ENCODE measurements around the gene CCDC83.

The CCDC83 gene

DNA sequence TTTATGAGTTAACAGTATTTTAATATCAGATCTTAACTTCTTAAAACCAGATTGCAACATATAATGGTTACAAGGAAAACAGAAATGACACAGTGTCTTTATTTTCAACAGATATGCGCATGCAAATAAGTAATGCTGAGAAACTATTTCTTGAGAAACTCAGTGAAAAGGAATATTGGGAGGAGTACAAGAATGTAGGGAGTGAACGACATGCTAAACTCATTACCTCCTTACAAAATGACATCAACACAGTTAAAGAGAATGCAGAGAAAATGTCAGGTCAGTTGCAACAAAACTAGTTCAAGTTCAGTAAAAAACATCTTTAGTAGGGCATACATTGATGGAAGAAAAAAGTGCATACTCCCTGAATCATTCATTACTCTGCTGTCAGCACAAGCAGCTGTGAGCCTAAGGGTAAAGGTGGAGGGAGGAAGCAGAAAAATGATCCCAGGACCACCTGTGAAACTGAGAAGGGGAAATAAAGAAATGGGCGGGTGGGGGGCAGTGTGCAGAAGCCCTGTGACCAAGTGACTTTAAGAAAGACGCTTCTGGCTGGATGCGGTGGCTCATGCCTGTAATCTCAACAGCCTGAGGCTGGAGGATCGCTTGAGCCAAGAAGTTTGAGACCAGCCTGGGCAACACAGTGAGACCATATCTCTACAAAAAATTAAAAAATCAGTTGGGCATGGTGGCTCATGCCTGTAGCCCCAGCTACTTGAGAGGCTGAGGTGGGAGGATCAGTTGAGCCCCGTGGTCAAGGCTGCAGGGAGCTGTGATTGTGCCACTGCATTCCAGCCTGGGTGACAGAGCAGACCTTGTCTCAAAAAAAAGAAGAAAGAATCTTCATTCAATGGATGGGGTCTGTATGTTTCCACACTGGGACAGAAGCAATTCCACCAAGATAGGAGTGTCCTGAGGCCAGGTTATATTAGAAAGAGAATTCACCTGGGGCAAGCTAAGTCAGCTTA, 31.2 kb downstream of the CCDC83 start:
- FAIRE-seq (no peak), DNase-seq (ENCODE audit: insufficient read length, low spot score) (no peak)
- no peak for TF ChIP-seq POLR2A (IDR thresholded peaks at IDR 0.05; ENCODE audit: low read depth, low read length)

DNA sequence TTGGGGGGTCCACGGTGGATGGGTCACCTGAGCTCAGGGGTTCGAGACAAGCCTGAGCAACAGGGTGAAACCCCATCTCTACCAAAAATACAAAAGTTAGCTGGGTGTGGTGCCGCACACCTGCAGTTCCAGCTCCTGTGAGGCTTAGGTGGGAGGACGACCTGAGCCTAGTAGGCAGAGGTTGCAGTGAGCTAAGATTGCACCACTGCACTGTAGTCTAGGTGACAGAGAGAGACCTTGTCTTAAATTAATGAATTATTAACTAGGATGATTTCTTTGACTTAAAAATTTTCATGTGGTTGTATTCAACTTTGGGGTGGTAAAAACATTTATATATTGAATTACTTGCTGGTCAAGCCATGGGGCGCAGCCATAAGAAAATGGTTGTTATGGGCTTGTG, 33.9 kb downstream of the CCDC83 start:
- no peak for DNase-seq (ENCODE audit: insufficient read length, low spot score)
- FAIRE-seq: no peak
- TF ChIP-seq POLR2A (IDR thresholded peaks at IDR 0.05; ENCODE audit: low read depth, low read length): no peak

DNA sequence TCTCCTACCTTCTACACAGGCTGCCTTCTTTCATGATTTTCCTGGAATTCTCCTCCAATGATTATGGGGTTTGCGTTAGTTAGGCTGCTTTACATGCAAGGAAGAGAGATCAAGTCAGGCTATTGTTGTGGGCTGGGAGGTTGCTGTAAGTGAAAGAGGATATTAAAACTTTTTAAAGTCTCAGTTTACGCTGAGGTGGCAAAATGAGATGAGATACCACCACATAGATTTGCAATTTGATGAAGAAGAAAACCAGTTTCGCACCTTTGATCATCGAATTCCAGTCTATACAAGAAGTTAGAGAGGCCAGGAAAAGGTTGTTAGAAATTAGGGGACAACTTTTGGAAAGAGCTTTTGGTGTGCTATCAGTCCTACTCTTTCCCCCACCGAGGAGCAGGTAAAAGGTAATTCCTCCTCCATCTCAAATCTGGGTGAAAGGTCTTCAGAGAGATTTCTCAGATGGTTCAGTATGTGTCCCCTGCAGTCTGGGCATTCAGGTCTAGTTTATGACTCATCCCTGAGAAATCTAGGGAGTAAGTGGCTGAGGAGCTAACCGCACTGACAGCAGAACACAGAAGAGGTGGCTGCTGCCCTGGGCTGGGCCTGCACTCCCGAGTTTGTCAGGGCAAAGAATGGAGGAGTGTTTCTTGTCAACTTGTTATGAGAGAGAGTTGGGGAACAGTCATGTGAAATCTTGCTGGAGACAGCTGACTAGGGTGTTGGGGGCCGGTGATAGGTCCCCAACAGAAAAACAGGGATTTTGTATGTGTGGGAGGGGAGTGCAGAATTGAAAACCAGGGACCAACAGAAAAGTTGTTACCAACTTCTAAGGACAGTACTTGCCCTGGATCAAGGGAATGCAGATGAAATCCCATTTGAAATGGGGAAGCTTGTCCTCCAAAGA, 34.7 kb downstream of the CCDC83 start:
- DNase-seq (ENCODE audit: insufficient read length, low spot score): peak; percentile 86
- peak; percentile 96 for FAIRE-seq
- no peak for TF ChIP-seq POLR2A (IDR thresholded peaks at IDR 0.05; ENCODE audit: low read depth, low read length)

DNA sequence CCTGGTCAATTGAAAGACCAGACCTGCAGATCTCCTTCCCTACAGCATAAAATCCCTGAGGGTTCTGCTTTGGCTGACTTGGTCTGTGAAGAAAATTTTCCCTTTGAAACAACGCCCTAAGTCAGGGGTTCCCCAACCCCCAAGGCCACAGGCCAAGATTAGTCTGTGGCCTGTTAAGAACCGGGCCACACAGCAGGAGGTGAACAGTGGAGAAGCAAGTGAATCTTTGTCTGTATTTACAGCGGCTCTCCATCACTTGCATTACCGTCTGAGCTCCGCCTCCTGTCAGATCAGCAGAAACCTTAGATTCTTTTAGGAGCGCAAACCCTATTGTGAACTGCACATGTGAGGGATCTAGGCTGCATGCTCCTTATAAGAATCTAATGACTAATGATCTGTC, 38.2 kb downstream of the CCDC83 start:
- DNase-seq (ENCODE audit: insufficient read length, low spot score) (no peak), FAIRE-seq (peak; percentile 48)
- TF ChIP-seq POLR2A (IDR thresholded peaks at IDR 0.05; ENCODE audit: low read depth, low read length): no peak

DNA sequence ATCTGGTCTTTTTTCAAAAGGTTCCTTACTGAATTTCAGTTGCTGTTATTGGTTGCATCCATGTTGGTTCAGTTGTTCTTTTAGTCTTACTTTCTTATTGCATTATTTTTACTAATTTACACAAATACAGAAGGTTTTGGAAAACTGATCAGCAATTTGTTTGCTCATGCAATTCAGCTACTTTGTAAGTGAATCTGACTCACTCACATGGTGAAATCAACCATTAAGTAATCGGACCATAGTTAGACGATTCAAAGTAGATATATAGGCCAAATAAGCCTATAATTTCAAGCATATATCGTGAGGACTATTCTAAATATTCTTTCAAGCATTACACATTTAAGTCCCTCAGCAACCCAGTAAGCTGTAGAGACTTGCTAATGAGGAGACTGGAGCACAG, 41.7 kb downstream of the CCDC83 start:
- FAIRE-seq: no peak
- no peak for TF ChIP-seq POLR2A (IDR thresholded peaks at IDR 0.05; ENCODE audit: low read depth, low read length)
- no peak for DNase-seq (ENCODE audit: insufficient read length, low spot score)

DNA sequence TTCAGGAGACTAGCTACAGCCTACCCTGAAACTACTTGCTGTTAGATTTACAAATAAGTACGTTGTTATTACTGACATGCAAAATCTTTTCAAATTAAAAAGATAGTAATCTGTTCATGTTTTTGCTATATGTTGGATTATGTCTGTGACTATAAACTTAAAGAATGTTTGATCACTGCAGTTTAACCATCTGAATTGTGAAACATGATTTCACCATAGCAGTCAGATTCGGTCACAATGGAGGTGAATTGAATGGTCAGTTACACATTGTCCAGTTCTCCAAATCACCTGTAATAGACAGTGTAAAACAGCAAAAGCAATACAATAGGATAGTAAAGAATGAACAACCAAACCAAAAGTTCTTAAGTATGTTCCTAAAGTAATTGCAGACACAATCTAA, 43.3 kb downstream of the CCDC83 start:
- DNase-seq (ENCODE audit: insufficient read length, low spot score) (no peak), FAIRE-seq (no peak)
- TF ChIP-seq POLR2A (IDR thresholded peaks at IDR 0.05; ENCODE audit: low read depth, low read length): no peak

DNA sequence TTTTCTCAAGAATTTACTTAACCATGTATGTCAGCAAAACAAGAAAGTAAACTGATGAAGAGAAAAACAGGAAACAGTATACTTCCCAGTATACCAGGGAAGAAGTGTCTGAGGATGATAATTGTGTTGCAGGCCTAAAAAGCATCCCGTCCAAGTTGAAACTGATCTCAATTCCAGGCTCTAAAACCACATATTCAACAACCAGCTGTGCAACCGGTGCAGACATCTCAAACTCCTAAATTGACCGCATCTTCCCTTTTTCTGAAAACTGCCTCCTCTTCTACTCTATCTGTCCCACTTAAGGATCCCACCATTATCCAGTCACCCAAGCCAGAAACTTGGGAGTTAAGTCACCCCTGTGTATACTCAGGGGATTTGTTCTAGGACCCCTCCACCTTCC, 47.2 kb downstream of the CCDC83 start:
- no peak for TF ChIP-seq POLR2A (IDR thresholded peaks at IDR 0.05; ENCODE audit: low read depth, low read length)
- no peak for DNase-seq (ENCODE audit: insufficient read length, low spot score)
- FAIRE-seq: no peak

DNA sequence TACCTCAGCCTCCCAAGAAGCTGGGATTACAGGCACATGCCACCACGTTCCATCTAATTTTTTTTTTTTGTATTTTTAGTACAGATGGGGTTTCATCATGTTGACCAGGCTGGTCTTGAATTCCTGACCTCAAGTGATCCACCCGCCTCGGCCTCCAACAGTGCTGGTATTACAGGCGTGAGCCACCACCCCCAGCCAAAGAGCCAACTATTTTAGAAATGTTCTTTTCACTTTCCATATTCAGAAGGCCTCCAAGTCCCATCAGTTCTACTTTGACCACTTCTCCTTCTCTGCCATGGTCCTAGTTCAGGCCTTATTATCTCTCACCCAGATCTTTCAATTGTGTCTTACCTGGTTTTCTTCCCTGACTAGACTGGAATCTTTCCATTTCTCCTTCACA, 48.2 kb downstream of the CCDC83 start:
- no peak for DNase-seq (ENCODE audit: insufficient read length, low spot score)
- TF ChIP-seq POLR2A (IDR thresholded peaks at IDR 0.05; ENCODE audit: low read depth, low read length): no peak
- no peak for FAIRE-seq

DNA sequence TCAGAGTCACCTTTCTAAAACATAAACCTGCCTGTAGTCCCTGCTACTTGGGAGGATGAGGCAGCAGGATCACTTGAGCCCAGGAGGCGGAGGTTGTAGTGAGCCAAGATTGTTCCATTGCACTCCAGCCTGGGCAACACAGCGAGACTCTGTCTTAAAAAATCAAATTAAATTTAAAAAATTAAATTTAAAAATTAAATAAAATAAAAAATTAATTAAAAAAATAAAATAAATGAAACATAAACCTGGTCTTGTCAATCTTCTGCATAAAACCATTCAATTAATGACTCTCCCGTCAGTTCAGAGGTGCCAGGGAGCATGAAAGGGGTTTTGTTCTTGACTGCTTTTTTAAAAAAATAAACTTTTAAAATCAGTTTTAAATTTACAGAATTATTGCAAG, 48.6 kb downstream of the CCDC83 start:
- TF ChIP-seq POLR2A (IDR thresholded peaks at IDR 0.05; ENCODE audit: low read depth, low read length): no peak
- no peak for DNase-seq (ENCODE audit: insufficient read length, low spot score)
- FAIRE-seq: no peak

DNA sequence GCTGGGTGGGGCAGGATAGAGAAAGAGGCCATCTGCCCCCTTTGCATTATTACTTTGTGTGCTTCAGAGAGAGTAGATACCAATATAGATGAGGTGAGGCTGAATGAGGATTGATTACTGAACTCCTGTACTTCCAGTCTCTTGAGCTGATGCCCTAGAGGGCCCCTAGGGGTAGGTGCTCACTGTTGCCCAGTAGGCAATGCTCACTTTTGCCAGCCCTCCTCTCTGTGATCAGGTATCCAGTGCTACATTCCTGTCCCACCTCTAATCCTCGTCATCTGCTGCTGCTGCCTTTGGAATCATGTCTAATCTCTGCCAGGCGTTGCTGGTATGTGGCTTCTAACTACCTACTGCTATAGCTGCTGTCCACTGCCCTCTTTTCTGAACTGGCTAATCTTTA, 57.2 kb downstream of the CCDC83 start:
- FAIRE-seq: no peak
- TF ChIP-seq POLR2A (IDR thresholded peaks at IDR 0.05; ENCODE audit: low read depth, low read length): no peak
- no peak for DNase-seq (ENCODE audit: insufficient read length, low spot score)

DNA sequence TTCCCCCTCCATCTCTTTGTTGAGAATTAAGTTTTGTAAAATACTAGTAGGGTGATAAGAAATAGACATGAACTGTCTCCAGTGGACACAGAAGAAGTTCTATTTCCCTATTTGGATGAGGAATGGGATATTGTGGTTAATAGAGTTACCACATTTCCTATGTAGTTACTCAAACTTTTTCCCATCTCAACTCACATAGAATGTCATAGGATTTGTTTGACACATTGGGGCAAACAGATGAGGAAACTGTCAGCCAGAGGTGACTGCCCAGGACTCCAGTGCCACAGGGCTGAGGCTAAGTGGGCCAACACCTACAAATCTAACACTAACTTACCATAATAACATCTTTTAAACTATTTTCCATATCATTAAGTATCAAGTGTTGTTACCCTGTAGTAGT, 58.3 kb downstream of the CCDC83 start:
- TF ChIP-seq POLR2A (IDR thresholded peaks at IDR 0.05; ENCODE audit: low read depth, low read length): no peak
- no peak for FAIRE-seq
- no peak for DNase-seq (ENCODE audit: insufficient read length, low spot score)

DNA sequence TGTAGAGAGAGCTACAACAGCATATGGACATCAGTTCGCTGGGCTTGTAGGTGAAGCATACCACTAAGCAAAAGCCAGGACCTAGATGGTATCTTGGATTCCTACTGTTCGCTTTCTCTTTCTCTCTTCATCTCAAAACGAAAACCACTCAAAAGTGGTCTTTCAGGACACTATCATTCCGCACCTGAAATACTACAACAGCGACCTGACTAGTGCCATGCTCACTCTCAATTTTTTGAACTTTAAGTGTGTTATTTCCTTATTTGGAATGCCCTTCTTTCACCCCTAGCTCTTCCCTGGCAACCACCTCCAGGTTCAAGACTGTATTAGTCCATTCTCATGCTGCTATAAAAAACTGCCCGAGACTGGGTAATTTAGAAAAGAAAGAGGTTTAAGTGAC, 59.2 kb downstream of the CCDC83 start:
- FAIRE-seq: no peak
- DNase-seq (ENCODE audit: insufficient read length, low spot score): no peak
- no peak for TF ChIP-seq POLR2A (IDR thresholded peaks at IDR 0.05; ENCODE audit: low read depth, low read length)

DNA sequence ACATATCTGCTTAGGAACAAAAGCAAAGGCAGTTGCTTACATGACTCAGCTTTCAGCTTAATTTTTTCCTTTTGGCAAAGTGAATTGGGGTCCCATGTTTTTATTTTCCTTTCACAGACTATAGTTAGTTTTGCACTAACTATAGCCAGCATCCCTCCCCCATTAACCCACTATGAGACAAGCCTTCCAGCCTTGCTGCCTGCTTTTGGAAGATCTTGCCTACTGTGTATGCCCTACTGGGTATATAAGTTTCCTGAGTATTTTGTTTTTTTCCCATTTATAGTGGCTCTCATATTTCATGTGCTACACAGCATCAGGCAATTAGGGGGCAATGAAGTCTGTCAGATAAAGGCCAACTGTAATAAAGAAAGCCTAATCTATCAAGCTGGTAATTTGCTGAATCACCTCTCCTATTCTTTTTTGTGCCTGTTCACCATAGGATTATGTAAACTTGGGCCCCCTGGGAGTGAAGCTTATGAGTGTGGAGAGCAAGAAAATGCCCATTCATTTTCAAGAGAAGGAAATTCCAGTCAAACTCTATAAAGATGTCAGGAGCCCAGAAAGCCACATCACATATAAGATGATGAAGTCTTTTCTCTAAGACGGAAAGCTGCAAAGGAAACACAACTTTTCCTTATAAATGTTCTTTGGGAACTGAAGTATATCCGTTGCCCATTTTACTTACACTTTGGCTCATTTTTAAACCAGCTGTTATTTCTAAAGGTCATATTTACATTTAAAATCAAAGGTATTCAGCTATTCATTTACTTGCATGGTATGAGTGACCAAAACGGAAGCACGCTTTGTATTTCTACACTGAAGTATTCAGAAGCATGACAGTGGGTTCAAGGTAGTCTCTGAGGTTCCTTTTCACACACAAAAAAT, 64.0 kb downstream of the CCDC83 start:
- no peak for TF ChIP-seq POLR2A (IDR thresholded peaks at IDR 0.05; ENCODE audit: low read depth, low read length)
- FAIRE-seq (no peak), DNase-seq (ENCODE audit: insufficient read length, low spot score) (no peak)
